Gastroesophageal sphincter (tissue), 4 donors: ENCODE measurements around the gene CIB4. TPM values are rescaled to one million over a fixed set of nuclear protein-coding genes. Genes with fewer than 3 reads are reported as not detected.

Experiments used
- ATAC-seq: fragments of 150-250 bp; one replicate; pipeline ENCODE4 v1.9.1; 2016; ENCODE audit warnings: mild to moderate bottlenecking, moderate library complexity
- H3K27ac ChIP-seq, 4 donors: fragments of 200-600 bp; sonication (generic) in 3 of 4; 1 replicate in 3 of 4; 2 replicates in 1 of 4; pipeline ENCODE4 v1.5.1; 2016 to 2019
- H3K27me3 ChIP-seq: fragments of 200-600 bp; sonication (generic); one replicate; pipeline ENCODE4 v1.5.1; 2019
- H3K36me3 ChIP-seq, 2 donors: fragments of 200-600 bp; sonication (generic); one replicate each; pipeline ENCODE4 v1.5.1; 2019; ENCODE audit warnings: control low read depth in 1 of 2
- H3K4me1 ChIP-seq, 3 donors: fragments of 200-600 bp; sonication (generic); 1 replicate in 2 of 3; 2 replicates in 1 of 3; pipeline ENCODE4 v1.5.1; 2016 to 2019; ENCODE audit warnings: control low read depth in 2 of 3
- H3K4me3 ChIP-seq, 2 donors: fragments of 200-600 bp; sonication (generic); one replicate each; pipeline ENCODE4 v1.5.1; 2019; ENCODE audit warnings: mild to moderate bottlenecking in 1 of 2, moderate library complexity in 1 of 2
- H3K9me3 ChIP-seq, 3 donors: fragments of 200-600 bp; sonication (generic); one replicate each; pipeline ENCODE4 v1.5.1; 2017 to 2019; ENCODE audit warnings: control low read depth in 2 of 3
- CTCF ChIP-seq, 4 experiments: fragments of 200-600 bp in 2 of 4; fragments of 450-650 bp in 2 of 4; sonication (generic) in 1 of 4; IDR thresholded peaks; one replicate each; pipeline ENCODE4 v1.5.1; 2017 to 2019; ENCODE audit warnings: antibody characterized with exemption in 4 of 4, mild to moderate bottlenecking in 2 of 4, moderate library complexity in 2 of 4
- EP300 ChIP-seq: sonication (generic); formaldehyde crosslinking; IDR thresholded peaks from one replicate; pipeline ENCODE4 v1.6.1; 2017; ENCODE audit warnings: antibody characterized with exemption, mild to moderate bottlenecking
- POLR2A ChIP-seq, 2 donors: fragments of 450-650 bp; IDR thresholded peaks; one replicate each; pipeline ENCODE4 v1.6.1; 2017; ENCODE audit warnings: antibody characterized with exemption in 2 of 2, mild to moderate bottlenecking in 2 of 2, moderate library complexity in 1 of 2
- POLR2AphosphoS5 ChIP-seq: sonication (generic); formaldehyde crosslinking; IDR thresholded peaks from one replicate; pipeline ENCODE4 v1.6.1; 2017; ENCODE audit warnings: antibody characterized with exemption
- WGBS, 2 donors: methylation state at CpG; one replicate each; pipeline ENCODE4 v1.1.5; 2018; ENCODE audit warnings: low coverage in 1 of 2; 5-methylcytosine and 5-hydroxymethylcytosine counted together
- total RNA-seq, 4 donors: library from RNA; depleted of rRNA; stranded (reverse); fragments of >200 nt; gene quantifications; one replicate each; pipeline ENCODE4 v1.1.0, GENCODE V29; 2016

The CIB4 gene
- total RNA-seq, 4 donors from 2014 or later = not detected

DNA sequence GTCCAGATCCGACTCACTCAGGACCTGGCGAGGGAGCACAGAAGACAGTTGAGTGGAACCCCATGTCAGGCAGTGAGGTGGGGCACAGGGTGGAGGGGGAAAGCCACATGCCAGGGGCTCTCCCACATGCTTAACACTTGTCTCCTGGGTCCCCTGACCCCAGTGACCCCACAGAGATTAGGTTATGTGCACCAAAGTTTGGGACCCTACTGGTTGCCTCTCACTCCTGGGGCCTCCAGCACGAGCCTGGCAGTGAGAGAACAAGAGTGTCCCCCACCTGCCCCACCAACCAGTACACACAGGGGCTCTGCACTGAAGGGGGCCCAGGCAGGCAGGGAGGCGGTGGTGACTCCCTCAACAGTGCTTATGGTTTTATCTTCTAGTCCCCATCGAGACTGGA, 58.3 kb downstream of the CIB4 start:
- Histone ChIP-seq H3K27ac (no peak overlapping the region), H3K4me3 (no peak overlapping the region), H3K9me3 (no peaks in the 10 kb centered on the region), H3K27me3 (peaks cover 57% of the 10 kb centered on the region), H3K36me3 (no peaks in the 10 kb centered on the region), H3K4me1 (no peaks in the 10 kb centered on the region)
- no peak for ATAC-seq
- no peak for TF ChIP-seq POLR2A (IDR thresholded peaks at IDR 0.05)
- no peak for TF ChIP-seq CTCF (IDR thresholded peaks at IDR 0.05)
- TF ChIP-seq POLR2AphosphoS5 = no peak
- TF ChIP-seq EP300 = no peak
- 100% methylated on average over 1 of the region's 5 CpGs; no CpG with 5 or more reads in 1 of the 2 donors for WGBS, 2 donors

DNA sequence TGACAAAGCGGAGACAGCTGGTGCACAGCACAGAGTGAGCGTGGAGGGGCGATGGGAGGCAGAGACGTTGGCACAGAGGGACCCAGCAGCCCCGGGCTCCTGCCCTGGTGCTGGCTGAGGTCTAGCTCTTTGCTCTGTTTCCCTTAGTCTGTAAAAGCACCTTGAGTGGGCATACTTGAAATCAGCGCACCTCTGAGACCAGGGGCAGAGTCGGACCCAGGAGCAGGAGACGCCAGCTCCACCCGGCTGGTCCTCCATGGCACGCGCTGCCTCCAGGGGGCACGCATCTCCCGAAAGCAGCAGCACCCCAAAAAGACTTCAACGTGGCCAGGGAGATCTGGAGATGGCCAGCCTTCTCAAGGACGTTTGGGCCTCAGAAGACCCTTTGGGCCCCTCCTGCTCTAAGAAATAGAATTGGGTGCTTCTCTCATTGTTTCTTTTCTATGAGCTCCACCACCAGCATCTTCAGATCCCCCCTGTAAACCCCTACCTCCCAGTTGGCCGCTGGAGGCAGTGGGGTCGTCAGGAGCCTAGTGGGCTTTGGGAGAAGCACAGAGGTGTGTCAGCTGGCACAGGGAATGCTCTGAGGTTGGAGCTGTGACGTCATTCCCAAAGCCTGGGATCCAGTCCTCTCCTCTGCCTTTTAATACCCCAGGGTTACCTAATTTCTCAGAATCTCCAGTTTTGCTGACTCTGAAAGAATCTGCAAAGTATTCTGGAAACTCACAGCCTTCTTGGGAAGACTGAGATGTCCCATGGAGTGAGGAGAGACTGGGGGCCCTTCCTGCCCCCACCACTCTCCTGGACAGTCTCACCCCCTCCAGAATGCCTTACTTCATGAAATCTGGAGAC, 58.9 kb downstream of the CIB4 start:
- 60 to 85% methylated on average over 4 to 8 of the region's 18 CpGs for WGBS, 2 donors
- TF ChIP-seq EP300 (no peak), CTCF (IDR thresholded peaks at IDR 0.05) (no peak), POLR2AphosphoS5 (no peak), POLR2A (IDR thresholded peaks at IDR 0.05) (no peak)
- H3K4me3 ChIP-seq = no peak overlapping the region
- H3K36me3 ChIP-seq = no peaks in the 10 kb centered on the region
- no peak for ATAC-seq
- no peaks in the 10 kb centered on the region for H3K4me1 ChIP-seq
- H3K27ac ChIP-seq = no peak overlapping the region
- no peaks in the 10 kb centered on the region for H3K9me3 ChIP-seq
- H3K27me3 ChIP-seq = peaks cover 61% of the 10 kb centered on the region

DNA sequence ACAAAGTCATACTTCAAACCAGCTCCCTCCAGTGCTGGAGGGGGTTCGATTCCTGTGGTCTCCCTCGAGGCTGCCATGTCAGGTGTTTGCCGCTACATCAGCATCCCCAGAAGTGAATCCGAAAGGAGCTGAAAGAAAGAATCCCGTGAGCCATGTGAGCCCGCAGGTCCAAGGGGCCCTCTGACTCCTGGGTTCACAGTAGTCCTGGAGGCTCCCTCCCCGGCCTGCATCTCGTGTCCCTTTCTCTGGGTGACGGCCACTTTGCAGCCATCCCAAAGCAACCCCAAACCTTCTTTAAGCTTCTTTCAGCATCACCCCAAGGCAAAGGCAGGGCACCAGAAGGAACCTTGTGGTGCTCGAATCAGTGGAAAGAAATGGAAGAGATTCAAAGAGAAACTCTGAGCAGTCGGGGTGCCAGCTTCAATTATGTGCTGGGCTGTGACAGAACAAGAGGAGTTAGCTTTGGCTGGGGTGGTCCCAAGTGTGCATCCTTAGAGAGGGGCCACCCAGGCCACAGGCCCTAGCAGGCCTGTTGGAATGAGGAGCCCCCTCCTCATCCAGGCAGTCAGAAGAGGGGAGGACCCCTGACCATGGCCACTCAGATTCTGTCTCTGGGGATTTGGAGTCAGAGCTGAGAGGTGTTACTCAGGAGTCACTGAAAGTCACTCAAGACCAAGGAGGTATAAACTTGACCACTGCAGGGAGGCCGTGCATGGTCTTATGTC, 59.7 kb downstream of the CIB4 start:
- Histone ChIP-seq H3K27me3 (peaks cover 55% of the 10 kb centered on the region), H3K9me3 (no peaks in the 10 kb centered on the region), H3K4me3 (no peak overlapping the region), H3K4me1 (no peaks in the 10 kb centered on the region), H3K27ac (no peak overlapping the region), H3K36me3 (no peaks in the 10 kb centered on the region)
- TF ChIP-seq EP300 = no peak
- TF ChIP-seq POLR2A (IDR thresholded peaks at IDR 0.05) = no peak
- no peak for TF ChIP-seq POLR2AphosphoS5
- no peak for TF ChIP-seq CTCF (IDR thresholded peaks at IDR 0.05)
- 71 to 76% methylated on average over 2 to 4 of the region's 12 CpGs for WGBS, 2 donors
- no peak for ATAC-seq

- Histone ChIP-seq H3K27me3 (peaks cover 48% of the 10 kb centered on the region), H3K27ac (no peak overlapping the region), H3K36me3 (no peaks in the 10 kb centered on the region), H3K4me1 (no peaks in the 10 kb centered on the region), H3K4me3 (no peak overlapping the region), H3K9me3 (no peaks in the 10 kb centered on the region)
- ATAC-seq = no peak
- TF ChIP-seq CTCF (IDR thresholded peaks at IDR 0.05) (no peak), POLR2A (IDR thresholded peaks at IDR 0.05) (no peak), POLR2AphosphoS5 (no peak), EP300 (no peak)
- 70 to 100% methylated on average over 1 of the region's 5 CpGs for WGBS, 2 donors
Measured at GRCh38 chr2:26580751-26581150, 60.4 kb downstream of the CIB4 start.
